HG03520 (cell line): ENCODE results near the gene IFT81.
"Not testable (repeated sequence)": the region's sequence is repeated elsewhere in the genome, so short reads cannot be mapped to it uniquely, and the experiment has no call there.

Source experiments
- ATAC-seq: cut with Tn5 transposase; IDR thresholded peaks from one replicate; pipeline ENCODE4 v1.9.1; 2021; ENCODE audit warnings: mild to moderate bottlenecking, moderate library complexity; ENCODE audit not compliant: unreplicated experiment

IFT81 gene

DNA sequence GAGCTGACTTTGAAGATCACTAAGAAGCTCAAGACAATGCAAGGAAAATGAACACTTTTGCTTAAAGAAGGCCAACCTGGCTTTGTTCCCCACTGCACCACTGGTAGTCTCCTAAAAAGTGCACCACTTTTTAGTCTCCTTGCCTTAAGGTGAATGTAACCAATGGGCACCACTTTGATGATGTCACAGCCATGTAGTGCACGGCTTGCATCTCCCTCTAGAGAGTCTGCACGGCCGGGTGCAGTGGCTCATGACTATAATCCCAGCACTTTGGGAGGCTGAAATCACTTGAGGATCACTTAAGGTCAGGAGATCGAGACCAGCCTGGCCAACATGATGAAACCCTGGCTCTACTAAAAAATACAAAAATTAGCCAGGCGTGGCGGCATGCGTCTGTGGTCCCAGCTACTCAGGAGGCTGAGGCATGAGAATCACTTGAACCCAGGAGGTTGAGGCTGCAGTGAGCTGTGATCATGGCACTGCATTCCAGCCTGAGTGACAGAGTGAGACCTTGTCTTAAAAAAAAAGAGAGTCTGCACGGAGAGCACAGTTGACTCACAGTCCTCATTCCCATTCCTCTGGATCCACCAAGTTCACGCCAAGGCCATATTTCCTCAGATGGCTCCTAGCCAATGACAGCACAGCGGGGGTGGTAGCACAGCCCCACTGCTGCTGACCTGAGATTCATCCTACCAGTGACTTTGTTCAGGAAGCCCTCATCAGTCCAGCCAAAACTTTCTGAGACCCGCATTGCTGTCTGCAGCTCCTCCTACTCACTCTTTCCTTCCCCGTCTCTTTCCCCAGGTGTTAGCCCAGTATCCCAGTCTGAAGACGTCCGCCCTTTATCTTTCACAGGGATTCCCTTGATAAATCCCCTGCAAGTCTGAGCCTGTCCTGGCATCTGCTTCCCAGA, 16.5 kb upstream of the IFT81 start:
- no peak for ATAC-seq

DNA sequence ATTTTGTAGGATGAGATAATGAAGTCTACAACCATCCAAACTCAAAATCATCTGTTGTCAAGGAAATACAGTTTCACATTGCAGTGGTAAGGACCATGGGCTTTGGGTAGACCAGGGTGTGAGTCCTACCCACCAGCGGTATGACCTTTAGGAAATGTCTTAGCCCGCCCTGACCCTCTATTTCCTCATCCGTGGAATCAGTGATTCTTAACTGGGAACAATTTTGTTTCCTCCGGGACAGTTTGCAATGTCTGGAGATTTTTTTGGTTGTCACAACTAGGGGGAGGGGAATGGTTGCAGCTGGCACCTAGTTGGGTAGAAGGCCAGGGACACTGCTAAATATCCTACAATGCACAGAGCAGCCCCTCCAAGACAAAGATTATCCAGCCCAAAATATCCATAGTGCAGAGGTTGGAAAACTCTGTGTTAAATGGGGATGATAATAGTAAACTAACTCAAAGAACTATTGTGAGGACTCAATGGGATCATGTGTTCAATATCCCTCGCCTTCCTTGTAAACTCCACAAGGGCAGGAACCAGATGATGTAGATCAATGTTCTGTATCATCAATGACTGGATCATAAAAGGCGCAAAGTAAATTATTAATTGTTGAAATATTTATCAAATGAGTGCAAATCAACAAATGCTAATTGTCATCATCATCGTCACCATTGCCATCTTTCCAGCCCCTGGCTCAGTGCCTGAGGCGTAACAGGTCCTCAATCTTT, 15.7 kb upstream of the IFT81 start:
- ATAC-seq: no peak

DNA sequence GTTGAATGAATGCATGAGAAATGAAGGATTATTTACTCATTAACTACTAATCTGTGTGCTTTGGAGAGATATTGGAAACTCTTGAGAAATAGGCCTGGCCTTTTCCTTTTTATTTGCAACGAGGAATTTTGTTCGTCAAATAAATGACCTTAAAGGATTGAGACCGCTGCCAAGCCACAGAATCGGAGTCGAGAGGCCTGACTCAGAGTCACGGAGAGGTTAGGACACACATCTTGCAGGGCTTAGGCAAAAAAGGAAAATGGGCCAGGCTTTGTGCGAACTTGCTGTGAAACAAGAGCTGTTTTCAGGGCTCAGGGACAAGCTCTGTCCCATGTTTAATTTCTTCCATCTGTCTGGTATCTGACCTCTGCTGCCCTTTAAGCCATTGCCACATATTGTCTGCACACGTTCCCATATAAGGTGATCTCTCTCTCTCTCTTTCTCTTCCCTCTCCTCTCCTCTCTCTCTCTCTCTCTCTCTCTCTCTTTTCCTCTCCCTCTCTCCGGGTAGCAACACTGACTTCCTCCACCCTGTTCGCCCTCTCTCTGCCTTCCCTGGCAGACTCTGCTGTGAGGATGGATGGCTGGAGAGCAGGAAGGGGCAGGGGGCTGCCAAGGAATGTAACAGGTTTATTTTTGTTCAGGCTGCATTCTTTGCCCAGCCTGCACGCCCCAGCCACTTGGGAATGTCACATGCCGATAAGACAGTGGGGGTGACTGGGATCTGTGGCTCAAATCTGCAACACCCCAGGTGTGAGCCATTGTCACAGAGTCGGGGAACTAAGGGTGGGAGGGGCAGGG, 14.9 kb upstream of the IFT81 start:
- no peak for ATAC-seq

DNA sequence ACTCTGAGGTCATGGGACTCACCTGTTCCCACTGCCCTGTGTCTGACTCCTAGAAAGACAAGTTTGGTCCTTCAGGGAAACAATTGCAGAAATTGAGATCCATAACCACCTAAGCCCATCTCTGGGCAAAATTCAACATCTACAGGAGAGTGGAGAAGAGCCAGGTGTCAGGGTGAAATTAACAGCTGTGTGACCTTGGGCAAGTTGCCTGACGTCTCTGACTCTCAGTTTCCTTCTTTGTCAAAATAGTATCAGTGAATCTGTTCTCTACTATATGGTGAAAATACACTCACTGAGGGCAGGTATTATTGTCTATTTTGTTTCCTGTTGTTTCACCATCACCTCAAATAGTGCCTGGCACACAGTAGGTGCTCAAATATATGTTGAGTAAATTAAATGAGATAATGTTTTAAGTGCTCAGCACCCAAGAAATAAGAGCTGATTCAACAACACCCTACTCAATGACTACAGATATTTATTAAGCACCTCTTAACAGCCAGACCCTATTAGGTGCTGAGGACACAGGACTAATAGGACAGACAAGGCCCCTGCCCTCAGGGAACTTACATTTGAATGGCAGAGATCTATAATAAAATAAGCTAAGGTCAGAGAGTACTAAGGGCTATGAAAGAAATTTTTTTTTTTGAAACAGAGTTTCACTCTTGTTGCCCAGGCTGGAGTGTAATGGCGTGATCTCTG, 14.2 kb upstream of the IFT81 start:
- ATAC-seq: no peak

DNA sequence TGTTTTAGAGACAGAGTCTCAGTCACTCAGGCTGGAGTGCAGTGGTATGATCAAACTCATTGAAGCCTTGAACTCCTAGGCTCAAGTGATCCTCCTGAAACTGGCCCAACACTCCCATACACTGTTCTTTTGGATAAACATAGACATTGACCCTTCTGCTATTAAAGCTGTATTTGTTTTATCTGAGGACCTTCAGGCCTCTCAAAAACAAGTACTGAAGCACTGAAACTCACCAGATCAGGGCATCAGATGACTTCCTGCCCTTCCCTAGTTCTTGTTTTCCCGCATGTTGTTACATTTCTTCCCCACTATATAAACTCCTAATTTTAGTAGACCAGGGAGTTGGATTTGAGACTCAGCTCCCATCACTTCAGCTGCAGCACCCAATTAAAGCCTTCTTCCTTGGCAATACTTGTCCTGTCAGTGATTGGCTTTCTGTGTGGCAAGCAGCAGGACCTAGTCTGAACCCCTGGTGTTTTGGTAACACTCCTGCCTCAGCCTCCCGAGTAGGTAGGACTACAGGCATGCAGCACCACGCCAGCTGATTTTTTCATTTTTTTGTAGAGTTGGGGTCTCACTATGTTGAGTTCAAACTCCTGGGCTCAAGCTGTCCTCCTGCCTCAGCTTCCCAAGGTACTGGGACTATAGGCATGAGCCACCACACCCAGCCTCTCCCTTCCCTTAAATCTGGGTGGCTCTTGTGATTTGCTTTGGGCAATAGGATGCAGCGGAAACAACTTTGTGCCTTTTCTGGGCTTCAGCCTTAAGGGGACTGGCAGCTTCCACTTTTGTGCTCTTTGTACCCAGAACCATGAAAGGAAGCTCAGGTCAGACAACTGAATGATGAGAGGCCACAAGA, 12.5 kb upstream of the IFT81 start:
- no peak for ATAC-seq

DNA sequence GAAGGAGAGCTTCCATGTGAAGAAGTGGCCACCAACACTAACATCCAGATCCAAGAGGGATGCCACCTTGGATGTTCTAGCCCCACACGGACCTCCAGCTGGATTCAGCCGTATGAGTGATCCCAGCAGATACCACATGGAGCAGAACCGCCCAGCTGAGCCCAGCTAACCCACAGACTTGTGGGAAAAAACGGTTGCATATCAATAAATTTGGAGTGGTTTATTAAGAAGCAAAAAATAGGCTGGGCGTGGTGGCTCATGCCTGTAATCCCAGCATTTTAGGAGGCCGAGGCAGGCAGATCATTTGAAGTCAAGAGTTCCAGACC, 11.9 kb upstream of the IFT81 start:
- ATAC-seq: no peak

DNA sequence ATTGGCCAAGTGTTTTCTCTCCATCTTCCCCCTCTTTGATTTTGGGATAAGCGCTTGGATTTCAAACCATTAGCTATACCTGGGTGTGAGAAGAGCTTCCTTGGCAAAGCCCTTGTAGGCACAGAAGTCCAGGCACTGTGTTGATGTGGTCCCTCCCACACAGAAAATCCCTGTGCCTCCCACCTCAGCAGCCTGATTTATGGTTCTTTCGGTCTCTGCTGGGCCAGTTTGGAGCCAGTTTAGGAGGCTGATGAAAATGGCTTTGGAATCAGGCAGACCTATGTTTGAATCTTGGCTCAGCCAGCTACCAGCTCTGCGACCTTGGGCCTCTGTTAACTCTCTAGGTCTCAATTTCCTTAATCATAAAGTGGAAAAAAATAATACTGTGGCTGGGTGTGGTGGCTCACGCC, 9.6 kb upstream of the IFT81 start:
- no peak for ATAC-seq

DNA sequence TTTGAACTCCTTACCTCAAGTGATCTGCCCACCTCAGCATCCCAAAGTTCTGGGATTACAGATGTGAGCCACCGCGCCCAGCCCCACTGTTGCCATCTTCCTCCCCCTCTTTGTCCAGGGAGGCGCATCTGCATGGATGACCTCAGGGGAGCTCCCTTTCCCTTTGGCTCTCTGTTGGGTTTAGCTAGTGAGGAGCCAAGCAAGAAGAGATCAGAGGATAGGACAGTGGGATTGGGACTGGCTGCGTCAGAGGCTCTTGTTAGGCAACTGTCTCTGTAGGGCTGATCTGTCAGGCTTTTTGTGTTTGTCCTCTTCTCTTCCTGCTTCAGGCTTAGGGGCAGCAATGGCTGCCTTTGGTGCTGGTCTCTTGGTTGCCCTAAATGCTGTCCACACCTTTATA, 8.5 kb upstream of the IFT81 start:
- no peak for ATAC-seq

DNA sequence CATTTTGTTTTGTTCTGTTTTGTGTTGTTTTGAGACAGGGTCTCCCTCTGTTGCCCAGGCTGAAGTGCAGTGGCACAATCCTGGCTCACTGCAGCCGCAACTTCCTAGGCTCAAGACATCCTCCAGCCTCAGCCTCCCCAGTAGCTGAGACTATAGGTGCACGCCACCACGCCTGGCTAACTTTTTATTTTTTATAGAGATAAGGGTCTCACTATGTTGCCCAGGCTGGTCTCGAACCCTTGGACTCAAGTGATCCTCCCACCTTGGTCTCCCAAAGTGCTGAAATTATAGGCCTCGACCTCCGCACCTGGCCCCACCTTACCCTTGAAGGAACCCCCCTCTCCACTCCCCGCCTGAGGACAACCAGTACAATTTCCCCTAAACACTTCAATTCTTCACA, 7.5 kb upstream of the IFT81 start:
- no peak for ATAC-seq

DNA sequence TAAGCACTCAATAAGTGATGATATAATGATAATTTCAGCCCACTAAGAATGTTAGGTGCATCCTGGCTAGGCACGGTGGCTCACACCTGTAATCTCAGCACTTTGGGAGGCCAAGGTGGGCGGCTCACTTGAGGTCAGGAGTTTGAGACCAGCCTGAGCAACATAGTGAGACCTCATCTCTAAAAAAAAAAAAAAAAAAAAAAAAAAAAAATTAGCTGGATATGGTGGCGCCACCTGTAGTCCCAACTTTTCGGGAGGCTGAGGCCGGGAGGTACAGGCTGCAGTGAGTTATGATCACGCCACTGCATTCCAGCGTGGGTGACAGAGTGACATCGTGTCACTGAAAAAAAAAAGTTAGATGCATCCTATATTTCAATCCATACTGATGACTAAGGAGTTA, 6.9 kb upstream of the IFT81 start:
- not testable (repeated sequence) for ATAC-seq

DNA sequence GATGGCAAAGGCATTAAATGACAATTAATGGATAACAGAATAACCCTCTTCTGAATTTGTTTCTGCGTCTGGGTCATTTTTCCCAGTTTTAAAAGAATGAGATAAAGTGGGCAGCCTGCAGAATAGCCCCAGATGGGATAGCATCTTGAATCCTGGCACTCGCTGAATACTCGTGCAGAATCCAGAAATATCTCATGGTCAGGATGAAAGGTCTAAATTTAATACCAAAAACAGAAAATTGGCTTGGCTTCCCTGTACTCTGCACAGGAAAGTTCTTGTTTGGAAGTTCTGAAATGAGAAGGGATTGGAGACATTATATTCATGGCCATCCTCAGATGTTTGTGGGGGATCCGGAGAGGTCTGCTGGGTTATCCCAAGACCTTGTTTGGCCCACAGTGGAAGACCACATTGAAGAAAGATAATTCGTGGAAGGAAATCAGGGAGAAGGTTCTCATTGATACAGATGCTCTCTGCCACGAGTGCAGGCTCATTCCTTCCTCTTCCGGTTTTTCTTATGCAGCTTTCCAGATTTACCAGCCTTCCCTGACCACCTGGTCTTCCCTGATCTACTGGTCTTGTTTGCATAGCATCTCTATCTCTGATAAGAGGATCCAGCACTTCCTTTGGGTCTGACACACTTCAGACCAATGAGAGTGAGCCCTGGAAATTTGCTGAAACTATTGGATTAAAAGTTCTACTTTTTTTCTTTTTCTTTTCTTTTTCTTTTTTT, 6.0 kb upstream of the IFT81 start:
- no peak for ATAC-seq

DNA sequence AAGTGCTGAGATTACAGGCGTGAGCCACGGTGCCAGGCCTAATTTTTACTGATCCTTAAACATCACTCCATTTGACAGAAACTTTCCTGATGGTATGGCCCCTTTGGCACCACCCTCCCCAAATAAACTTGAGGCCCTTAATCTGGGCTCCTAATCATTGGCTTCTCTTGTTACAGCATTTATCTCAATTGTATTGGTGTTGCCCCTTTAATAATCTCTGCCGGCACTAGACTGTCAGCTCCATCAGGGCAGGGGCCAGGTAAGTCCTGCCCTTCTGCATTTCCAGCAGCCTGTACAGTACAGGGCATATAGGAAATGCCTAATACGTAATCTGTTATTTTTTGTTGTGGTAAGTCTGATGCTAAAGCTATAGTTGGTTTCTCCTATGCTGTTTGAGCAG, 1.2 kb upstream of the IFT81 start:
- no peak for ATAC-seq

DNA sequence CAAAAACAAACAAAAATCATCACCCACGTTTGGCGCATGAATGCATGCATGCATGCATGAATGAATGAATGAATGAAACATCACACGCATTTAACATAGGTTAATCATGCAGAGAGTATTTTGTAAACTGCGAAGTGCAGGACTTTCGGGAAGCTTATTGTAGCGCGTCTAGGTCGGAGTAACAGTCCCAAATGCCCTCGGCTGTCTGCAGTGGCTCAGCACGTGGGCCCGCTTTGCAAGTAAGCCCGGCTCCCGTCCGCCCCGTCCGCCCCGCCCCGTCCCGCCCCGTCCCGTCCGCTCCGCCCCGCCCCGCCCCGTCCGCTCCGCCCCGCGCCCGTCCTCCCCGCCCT, 263 bp upstream of the IFT81 start:
- no peak for ATAC-seq

DNA sequence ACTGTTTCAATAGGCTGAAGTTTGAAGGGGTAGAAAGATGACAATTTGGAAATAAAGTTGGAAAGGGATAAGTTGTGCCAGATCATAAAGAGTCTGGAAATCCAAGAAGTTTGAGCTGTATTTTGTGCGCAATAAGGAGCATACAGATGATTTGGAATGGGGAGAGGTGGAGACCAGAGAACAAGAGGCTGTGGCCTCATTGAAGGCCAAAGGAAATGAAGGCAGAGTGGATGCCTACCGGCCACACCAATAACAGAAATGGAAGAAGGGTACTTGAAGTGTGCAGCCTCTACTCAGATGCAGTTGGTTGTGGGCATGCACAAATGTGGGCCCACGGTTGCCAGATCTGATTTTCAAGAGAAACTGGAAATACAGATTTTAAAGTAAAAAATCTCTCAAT, 2.4 kb downstream of the IFT81 start:
- ATAC-seq: no peak

DNA sequence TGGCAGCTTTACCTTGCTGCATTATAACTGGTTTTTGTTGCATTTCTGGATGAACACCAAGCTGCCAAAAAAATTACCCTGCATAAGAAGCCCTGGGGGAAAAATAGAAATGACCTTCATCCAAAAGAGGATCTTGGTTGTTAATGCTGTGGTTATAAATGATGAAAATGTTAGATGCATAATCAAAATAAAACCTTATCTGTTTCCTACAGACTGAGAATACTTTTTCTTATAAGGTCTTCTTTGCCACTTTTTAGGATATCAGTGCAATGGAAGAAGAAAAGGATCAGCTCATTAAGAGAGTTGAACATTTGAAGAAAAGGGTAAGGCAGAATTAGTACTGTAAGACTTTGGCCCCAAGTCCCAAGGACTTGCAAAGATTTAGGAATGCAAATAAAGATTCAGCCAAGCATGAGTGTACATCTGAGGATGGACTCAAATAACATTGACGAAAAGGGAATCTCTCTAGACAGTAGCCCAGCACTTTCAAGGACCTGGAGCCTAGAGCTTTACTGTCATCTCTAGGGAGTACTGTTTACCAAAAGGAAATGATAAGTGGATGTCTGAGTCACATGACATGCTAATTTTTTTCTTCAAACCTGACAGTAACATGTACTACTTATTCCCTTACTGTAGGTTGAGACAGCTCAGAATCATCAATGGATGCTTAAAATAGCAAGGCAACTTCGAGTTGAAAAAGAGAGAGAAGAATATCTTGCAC, 10.7 kb downstream of the IFT81 start:
- ATAC-seq: no peak

DNA sequence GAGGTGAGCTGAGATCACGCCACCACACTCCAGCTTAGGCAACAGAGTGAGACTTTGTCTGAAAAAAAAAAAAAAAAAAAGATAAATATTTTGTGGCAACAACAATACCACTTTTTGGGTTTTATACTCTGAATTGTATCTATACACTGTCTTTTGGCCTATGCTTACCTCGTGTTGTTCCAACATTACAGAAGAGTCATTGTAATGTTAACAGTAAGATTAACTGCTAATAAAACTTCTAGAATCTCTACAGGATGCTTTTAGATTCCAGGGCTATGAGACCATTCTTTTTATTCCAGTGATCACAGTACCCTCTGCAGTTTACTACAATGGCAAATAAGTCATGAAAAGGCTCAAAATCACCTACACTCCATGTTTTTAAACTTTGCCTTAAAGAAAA, 11.6 kb downstream of the IFT81 start:
- ATAC-seq: no peak

DNA sequence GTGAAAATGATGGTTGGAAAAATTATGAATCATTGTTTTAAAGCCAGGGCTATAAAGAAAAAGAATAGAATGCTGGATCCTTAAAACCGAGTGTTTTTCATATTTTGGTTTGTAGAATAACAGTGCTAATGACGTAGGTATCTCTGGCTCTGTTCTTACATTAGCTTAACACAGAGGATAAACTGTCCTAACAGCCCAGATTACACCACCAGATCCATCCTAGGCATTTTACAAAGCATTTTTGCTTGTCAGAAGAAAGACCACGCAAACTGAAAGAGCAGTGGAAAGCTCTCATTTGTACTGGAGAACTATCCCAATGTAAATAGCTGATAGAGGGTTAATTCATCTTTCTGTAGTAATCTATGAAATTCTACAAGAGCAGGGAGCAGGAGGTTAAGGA, 13.6 kb downstream of the IFT81 start:
- no peak for ATAC-seq

DNA sequence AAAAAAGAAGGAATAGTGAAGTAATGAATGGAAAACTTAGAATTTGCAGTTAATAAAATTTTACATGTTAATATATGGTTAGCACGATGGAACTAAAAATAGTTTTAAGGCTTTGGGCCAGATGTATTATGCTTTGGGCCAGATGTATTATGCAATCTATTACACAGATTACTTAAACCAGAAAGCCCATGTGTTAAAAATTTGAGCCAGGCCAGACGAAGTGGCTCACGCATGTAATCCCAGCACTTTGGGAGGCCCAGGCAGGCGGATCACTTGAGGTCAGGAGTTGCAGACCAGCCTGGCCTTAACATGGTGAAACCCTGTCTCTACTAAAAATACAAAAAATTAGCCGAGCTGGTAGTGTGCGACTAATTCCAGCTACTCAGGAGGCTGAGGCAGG, 17.2 kb downstream of the IFT81 start:
- ATAC-seq: no peak

DNA sequence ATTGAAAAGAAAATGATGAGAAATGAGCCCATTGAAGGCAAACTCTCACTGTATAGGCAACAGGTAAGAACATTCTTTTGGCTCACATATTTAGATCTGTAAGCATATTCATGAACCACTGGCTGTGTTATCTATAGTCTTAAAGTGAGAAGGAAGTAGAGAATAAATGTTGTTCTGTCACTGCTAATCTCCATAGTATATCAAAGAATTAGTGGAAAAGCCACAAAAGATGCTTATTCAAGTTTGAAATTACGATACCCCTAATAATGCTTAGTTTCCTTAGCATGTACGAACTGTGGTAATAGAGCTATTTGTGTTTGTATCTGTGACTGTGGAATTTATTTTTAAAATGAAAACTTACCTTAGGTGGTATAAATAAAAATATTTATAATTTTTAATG, 22.8 kb downstream of the IFT81 start:
- ATAC-seq: no peak
